GM21367 (cell line): ENCODE data around the gene FCGBP.
"Not testable (repeated sequence)": the region's sequence is repeated elsewhere in the genome, so short reads cannot be mapped to it uniquely, and the experiment has no call there.

Experiments used
- ATAC-seq: cut with Tn5 transposase; IDR thresholded peaks from one replicate; pipeline ENCODE4 v1.9.1; 2021; ENCODE audit not compliant: unreplicated experiment

The FCGBP gene

DNA sequence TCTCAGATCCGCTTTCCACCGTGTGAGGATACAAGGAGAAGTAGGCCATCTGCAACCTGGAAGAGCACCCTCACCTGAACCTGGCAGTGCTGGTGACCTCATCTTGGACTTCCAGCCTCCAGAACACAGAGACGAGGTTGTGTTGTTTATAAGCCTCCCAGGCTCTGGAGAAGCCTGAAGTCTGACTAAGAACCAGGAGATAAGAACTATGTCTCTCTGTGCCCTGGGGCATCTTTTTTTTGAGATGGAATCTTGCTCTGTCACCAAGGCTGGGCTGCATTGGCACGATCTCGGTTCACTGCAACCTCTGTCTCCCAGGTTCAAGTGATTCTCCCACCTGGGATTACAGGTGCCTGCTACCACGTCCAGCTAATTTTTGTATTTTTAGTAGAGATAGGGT is 14.5 kb downstream of the FCGBP start:
- no peak for ATAC-seq

DNA sequence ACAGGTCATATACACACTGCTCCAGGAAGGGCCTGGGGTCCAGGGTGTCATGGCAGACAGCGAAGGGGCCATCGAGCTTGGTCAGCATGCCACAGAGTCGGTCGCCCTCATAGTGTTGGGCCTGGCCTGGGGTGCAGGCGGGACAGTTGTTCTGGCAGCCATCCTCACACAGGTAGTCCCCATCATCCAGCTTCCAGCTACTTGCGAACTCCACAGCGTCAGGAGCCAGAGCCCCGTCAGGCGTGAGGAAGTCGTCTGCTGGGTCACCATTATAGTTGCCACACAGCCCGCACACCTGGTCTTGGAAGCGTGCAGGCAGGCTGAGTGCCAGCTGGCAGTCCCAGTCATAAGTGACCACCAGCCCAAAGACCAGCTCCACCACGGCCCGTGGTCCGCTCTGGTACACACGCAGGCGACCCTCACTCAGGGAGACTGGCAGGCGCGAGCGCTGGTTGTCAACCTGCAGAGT is 16.2 kb downstream of the FCGBP start:
- no peak for ATAC-seq

DNA sequence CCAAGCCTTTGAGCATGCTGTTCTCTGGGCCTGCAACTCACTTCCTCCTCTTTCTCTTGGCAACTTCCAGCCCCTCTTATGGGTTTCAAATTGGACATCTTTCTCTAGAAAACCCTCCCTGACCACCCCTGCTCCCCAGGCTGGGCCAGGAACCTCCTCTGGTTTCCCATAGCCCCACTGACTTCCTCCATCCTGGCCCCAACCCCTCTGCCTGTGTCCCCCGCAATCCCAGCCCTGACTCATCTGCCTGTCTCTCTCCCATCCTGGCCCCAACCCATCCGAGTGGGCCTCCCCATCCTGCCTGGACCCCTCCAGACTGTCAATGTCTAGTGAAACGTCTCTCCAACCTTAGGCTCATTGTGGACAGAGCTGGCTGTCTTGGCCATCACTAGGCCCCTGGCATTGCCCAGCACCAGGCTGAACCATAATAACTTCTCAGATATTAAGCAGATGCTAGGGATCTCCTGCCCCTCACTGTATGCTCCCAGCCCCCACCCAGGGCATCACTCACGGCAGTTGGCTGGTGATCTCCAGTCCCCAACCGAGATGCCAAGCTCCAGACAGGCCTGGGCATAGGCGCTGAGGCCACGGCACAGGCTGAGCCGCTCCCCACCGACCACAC is 16.8 kb downstream of the FCGBP start:
- ATAC-seq = no peak

DNA sequence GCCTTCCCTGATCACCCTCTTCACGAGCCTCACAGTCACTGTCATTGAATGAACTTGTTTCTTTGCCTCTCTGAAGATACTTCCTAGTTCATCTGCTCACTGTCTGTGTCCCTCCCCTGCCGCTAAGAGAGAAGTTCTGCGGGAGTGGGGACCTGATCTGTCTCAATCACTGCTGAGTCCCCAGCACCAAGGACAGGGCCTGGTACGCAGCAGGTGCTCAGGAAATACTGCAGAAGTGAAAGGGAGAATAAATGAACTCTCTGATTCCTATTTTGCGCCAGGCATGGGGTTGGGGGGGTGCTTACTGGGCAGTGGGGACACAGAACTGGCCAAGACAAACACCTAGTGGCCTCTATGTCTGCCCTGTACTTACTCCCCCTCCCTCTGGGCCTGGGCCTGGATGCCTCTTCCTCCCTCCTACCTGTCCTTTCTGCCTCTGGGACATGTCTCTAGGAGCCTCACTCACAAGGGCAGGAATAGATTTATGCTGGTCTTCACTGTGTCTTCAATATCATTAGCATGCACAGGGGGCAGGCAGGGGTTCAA is 17.5 kb downstream of the FCGBP start:
- no peak for ATAC-seq

DNA sequence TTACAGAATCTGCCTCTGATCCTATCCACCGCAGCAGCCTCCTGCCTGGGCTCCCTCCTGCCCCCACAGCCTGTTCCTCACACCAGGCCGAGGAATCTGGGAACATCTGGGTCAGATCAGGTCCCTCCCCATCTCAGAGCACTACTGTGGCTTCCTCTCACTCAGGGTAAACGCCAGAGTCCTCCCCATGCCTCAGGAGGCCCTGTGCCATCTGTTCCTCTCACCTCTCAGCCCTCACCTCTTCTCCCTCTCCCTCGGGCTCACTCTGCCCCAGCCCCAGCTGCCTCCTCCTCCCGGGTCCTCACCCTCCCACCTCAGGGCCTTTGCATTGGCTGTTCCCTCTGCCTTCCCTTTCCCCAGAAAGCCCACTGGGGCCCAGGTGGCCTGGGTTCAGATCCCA is 18.2 kb downstream of the FCGBP start:
- ATAC-seq = no peak

DNA sequence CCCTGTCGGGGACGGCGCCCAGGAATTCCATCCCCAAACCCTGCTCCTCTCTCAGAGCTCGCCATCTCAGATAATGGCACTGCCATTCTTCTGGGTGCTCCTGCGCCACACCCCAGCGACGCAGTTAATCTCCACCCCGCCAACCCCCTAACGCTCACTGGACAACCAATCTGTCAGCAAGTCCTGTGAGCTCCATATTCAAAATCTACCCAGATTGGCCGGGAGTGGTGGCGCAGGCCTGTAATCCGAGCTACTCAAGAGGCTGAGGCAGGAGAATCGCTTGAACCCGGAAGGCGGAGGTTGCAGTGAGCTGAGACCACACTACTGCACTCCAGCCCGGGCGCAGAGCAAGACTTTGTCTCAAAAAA is 18.6 kb downstream of the FCGBP start:
- ATAC-seq = no peak

DNA sequence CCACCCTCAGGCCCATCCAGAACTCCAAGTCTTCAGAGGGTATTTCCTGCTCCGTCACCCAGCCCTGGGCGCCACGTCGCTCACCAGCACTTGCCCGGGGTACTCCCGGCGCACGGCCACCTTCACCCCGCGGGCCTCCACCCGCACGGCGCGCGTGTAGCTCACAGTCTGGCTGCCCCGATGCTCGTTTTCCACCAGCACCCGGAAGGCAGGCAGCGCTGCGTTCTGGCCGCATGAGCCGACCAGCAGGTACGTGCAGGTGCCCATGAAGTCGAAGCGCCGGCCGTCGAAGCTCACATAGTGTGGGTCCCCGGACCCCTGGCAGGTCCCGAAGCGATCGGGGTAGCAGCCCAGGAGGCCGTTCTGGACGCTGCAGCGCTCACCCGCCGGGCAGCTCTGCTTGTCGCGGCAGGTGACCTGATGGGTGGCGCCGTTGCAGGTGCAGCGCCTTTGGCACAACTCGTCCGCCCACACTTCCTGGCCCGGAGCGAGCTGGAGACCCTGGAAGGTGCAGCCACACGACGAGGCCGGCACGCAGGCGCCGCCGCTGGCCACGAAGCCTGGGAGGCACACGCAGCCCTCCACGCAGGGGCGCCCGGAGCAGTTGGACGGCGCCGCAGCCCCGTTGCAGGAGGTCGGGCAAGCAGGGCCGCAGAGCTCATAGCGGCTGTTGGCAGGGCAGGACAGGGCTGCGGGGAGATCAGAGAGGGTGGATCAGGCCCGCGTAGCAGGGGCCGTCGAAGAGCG is 19.2 kb downstream of the FCGBP start:
- no peak for ATAC-seq

DNA sequence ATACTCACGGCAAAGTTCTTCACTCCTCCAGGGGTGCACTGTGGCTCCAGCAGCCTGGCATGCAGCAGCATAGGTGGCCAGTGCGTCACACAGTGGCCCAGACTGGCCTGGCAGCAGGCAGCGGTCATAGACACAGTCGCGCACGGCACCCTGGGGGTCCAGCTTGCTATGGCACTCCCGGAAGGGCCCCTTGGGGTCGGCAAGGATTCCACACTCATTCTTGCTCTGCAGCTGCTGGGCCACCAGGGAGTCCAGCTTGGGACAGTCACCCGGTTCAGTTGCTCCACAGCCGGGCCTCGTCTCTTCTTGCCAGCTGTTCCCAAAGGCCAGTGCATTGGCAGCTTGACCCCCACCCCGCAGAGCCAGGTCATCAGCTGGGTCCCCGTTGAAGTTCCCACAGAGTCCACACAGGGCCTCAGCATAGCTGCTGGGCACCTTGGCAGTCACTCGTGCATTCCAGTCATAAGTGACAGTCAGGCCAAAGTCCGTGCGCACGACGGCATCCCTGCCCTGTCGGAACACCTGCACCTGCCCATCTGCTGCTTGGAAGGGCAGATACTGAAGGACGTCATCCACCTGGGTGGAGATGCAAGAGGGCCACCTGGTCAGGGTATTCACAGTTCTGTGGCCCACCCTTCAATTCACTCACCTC is 20.6 kb downstream of the FCGBP start:
- ATAC-seq = no peak

DNA sequence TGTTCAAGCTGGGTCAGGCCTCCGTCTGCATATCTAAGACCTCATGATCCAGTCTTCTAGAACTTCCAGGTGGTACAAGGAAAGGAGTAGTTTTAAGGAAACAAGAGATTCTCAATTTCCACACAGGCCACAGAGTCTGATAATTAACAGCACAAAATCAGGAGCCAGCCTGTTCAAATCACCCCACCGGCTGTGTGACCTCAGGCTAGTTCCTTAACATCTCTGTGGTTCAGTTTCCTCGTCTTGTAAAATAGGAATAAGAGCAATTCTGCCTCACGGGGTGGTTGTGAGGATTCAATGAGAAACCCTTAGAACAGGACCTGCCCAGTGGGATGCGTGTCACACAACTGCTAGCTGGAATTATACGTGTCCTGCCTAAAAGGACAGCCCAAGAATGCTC is 25.6 kb downstream of the FCGBP start:
- ATAC-seq = no peak

DNA sequence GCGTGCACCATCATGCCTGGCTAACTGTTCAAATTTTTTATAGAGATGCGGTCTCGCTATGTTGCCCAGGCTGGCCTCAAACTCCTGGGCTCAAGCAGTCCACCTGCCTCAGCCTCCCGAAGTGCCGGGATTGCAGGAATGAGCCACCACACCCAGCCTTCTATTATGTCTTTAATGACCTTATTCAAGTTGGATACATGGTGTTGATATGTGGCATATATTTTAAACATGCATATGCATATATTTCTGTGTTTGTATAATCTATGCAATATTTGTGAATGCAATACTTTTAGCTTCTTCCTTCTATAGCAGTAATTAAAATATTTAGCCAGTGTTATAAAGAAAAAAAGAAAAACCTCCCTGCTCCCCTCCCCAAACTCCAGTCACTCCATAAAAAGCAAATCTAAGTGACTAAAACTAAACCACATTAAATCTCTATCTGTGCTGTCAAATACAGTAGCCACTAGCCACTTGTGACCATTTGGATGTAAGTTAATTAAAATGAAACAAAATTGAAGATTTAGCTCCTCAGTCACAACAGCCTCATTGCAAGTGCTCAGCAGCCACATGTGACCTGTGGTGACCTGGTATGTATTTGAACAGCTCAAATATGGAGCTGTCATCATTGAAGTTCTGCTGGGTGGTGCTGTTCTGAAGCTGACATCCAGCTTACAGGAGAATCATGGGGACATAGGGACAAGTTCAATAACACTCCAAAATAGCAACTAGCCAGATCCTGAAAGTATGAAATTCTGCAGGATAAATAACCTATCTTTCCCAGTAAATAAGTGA is 27.4 kb downstream of the FCGBP start:
- ATAC-seq = no peak

DNA sequence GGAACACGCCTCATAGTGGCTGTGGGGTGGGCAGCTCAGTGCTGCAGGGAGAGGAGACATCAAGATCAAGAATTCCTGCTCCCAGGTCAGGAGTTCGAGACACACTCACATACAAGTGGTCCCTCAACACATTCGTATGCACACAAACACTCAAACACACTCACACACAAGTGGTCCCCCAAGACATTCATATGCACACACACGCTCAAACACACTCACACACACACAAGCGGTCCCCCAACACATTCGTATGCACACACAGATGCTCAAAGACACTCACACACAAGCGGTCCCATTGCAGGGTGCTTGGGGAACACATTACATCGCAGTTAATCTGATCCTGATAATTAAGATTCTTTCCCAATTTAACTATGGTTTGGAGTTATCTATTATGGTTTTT is 28.2 kb downstream of the FCGBP start:
- ATAC-seq = no peak

DNA sequence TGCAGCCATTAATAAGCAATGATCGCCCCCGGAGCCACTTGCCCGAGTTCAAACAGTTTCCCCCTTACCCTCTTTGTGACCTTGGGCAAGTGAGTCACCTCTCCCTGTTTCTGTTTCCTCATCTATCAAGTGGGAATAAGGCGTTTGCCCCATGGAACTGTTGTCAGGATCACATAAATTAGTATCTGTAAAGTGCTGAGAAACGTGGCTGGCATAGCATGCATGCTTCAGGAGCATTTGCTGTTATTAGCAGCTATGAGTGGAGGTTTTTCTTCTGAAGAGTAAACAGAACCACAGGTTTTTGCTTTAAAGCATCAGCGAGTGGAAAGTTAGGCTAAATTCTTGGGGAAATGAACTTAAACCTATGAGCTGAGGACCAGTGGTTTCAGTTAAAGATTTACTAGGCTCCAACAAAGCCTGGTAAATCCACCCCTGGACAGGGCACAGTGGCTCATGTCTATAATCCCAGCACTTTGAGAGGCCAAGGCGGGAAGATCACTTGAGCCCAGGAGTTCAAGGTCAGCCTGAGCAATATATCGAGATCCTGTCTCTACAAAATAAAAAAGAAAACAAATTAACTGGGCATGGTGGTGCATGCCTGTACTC is 30.8 kb downstream of the FCGBP start:
- ATAC-seq = not testable (repeated sequence)

DNA sequence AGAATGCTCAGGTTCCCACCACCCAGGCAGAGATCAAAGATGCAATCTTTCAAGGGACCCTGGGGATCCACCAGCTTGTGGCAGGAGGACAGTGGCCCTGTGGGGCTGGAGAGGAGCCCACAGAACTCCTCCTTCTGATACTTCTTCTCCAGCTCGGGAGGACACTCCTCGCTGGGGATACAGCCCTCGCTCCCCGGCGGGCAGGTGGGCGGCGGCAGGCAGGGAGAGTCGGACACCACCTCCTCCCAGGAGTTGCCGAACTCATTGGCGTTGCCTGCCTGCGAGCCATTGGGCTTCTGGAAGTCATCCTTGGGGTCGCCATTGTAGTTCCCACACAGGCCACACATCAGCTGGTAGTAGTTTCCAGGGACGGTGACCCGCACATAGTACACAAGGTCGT is 32.1 kb downstream of the FCGBP start:
- ATAC-seq = not testable (repeated sequence)

DNA sequence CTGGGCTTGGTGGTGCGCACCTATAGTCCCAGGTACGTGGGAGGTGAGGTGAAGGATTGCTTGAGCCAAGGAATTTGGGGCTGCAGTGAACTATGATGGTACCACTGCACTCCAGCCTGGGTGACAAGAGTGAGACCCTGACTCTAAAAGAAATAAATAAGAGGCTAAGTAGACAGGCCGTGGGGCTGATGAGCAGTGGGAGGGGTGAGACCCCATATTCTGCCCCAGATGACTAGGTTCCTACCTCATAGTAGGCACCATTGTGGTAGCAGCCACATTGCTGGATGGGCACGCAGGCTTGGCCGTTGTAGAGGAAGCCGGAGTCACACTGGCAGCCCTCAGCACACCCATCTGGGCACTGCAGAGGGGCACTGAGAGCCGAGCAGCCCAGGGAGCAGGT is 32.8 kb downstream of the FCGBP start:
- ATAC-seq = not testable (repeated sequence)

DNA sequence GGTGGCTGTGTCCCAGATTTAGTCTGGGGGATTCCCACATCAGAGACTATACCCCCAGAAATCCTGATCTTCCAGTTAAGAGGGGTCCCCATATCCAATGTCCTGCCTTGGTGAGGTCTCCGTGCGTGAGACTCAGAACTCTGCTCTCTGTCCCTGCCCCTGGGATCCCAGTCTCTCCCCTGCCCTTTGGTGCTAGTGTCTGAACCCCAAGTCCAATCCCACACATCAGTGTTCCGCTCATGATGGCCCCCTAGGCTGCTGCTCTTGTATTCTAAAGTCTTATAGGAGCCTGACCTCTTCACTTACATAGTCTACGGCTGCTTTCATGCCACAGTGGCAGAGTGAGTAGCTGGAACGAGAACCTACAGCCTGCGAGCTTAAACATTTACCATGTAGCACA is 35.6 kb downstream of the FCGBP start:
- not testable (repeated sequence) for ATAC-seq

DNA sequence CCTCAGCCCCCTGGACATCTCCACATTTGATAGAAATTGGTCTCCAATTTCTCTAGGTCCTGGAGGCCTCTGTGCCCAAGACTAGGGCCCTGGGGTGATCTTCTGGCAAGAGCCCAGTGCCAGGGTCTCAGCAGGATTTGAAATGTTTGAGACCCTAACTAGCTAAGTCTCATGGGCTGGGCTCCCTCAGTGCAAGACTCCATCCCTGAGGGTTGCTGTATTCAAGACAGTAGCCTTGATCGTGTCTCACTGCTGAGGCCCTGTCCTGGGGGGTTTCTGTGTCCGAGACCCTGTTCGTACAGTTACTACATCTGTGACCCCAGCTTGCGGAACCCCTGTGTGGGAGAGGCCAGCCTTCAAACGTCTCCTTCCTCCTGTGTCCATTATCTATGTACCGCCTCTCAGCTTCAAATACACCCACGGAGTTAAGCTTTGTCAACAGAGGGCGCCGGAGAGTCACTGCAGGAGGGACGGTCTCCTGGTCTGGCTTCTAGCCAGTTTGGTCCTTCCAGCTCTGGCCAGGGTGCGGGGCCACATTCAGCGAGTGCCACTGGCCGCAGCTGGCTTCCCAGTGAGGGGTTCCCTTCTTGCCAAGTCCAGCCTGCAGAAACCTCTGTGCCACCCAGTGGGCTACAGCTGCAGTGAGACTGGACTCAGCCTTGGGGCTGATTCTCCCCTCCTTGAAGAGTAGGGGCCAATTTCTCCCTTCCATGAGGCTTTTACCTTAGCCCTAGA is 36.8 kb downstream of the FCGBP start:
- ATAC-seq = not testable (repeated sequence)

DNA sequence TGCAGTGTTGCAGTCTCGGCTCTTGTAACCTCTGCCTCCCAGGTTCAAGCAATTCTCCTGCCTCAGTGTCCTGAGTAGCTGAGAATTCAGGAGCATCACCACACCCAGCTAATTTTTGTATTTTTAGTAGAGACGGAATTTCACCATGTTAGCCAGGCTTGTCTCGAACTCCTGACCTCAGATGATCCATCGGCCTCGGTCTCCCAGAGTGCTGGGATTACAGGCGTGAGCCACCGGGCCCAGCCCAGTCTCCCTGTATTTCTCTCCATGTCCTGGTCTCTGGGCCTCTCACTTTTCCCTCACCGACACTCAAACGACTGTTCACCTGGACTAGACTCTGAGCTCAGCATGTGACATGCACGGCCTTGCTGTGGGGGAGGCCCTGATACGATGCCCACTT is 39.3 kb downstream of the FCGBP start:
- ATAC-seq = not testable (repeated sequence)

DNA sequence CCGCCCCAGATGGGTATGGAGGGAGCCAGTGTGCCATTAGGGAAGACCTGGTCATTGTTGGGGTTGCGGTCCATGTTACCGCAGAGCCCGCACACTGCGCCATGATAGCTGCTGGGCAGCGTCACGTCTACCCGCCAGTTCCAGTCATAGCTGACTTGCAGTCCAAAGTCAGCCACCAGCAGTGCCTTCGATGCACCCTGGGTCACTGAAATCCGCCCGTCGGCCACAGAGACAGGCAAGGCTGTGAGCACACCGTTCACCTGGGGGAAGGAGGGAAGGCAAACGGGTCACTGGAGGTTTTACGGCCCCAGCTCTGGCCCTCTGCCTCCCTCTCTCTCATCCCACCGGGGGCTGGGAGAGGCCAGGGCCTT is 40.2 kb downstream of the FCGBP start:
- not testable (repeated sequence) for ATAC-seq

DNA sequence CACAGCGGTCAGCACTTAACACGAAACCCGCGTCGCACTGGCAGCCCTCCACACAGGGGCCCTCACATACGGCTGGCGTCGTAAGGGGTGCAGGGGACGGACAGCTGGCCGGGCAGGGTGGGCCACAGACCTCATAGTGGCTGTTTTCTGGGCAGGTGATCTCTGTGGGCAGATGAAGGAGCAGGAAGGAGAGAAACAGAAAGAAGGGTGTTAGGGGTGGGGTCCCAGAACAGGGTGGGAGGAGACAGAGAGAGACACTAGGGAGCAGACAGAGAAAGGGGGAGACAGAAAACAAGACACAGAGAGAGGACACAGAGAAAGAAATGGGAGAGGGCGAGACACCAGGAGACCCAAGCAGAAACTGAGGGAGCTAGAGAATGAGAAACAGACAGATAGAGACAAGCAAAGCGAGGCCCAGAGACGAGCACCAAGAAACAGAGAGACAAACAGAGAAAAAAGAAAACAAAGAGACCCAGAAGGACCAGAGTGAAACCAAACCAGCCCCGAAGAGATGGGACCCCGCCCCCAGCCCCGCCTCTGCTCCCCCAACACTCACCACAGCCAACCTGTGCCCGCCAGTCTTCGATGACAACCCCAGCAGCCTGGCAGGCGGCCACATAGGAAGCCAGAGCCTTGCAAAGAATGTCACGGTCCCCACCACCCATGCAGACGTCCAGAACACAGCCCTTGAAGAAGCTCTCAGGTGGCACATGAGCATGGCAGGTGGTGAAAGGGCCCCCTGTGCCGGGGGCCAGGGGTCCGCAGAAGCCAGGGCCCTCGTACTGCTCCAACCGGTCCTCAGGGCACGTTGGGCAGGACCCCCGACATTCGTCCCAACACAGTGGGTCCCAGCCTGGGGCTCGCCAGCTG is 40.8 kb downstream of the FCGBP start:
- not testable (repeated sequence) for ATAC-seq
